K562 (cell line): ENCODE measurements around the gene DRAXIN. TPM values are rescaled to one million over a fixed set of nuclear protein-coding genes. Genes with fewer than 3 reads are reported as not detected.

Experiments used
- COPS2 ChIP-seq: fragments of 450-650 bp; conservative IDR thresholded peaks from 2 replicates; pipeline ENCODE4 v1.6.1; 2016; ENCODE audit warnings: mild to moderate bottlenecking, moderate library complexity
- CTBP1 ChIP-seq: fragments of 450-650 bp; IDR thresholded peaks from 2 replicates; pipeline ENCODE4 v1.6.1; 2016; ENCODE audit warnings: borderline replicate concordance
- DDX20 ChIP-seq: fragments of 450-650 bp; IDR thresholded peaks from 2 replicates; pipeline ENCODE4 v1.6.1; 2016; ENCODE audit warnings: missing genetic modification characterization, low read depth, mild to moderate bottlenecking, missing compliant biosample characterization, moderate library complexity
- HDAC1 ChIP-seq, 2 experiments: fragments of 450-650 bp; IDR thresholded peaks; 2 replicates each; pipeline ENCODE4 v1.6.1; 2016 to 2017; ENCODE audit warnings: inconsistent platforms in 1 of 2, mild to moderate bottlenecking in 1 of 2, moderate library complexity in 1 of 2
- MTA1 ChIP-seq: fragments of 450-650 bp; IDR thresholded peaks from 2 replicates; pipeline ENCODE4 v1.6.1; 2017; ENCODE audit warnings: borderline replicate concordance
- POLR3A ChIP-seq: IDR thresholded peaks from 2 replicates; pipeline ENCODE4 v1.6.1; 2011; ENCODE audit warnings: borderline replicate concordance, mild to moderate bottlenecking, moderate library complexity; ENCODE audit not compliant: insufficient read length, insufficient read depth; ENCODE audit errors: extremely low read depth
- PTRF ChIP-seq: fragments of 450-650 bp; IDR thresholded peaks from 2 replicates; pipeline ENCODE4 v1.6.1; 2016; ENCODE audit warnings: mild to moderate bottlenecking, missing genetic modification characterization, missing compliant biosample characterization
- TARDBP ChIP-seq: fragments of 450-650 bp; IDR thresholded peaks from 2 replicates; pipeline ENCODE4 v1.6.1; 2016
- WHSC1 ChIP-seq: IDR thresholded peaks from one replicate; pipeline ENCODE4 v1.6.1; 2012; ENCODE audit warnings: low read length, control low read depth, inconsistent platforms
- ZNF347 ChIP-seq: fragments of 450-650 bp; formaldehyde crosslinking; IDR thresholded peaks from 2 replicates; pipeline ENCODE4 v1.4.0; 2020; ENCODE audit warnings: low read depth, mild to moderate bottlenecking, moderate library complexity
- ZNF707 ChIP-seq: fragments of 250-450 bp; sonication (Bioruptor Pico); conservative IDR thresholded peaks from 2 replicates; pipeline ENCODE4 v1.8.0; 2022; ENCODE audit warnings: inconsistent platforms, mild to moderate bottlenecking, moderate library complexity
- ZNF785 ChIP-seq: fragments of 250-450 bp; sonication (Bioruptor Pico); IDR thresholded peaks from 2 replicates; pipeline ENCODE4 v1.4.0; 2020; ENCODE audit warnings: mild to moderate bottlenecking
- polyA plus RNA-seq, 8 experiments: library from polyadenylated mRNA; depleted of rRNA in 4 of 8; stranded (reverse) in 5 of 8; unstranded in 3 of 8; fragments of >200 nt; fragmentation: Nextera tagmentation in 2 of 8; fragmentation: Illumina TruSeq in 1 of 8; extraction: Ambion mirVana in 2 of 8; extraction: Trizol in 1 of 8; gene quantifications; 2 replicates each; pipeline versions ENCODE4 v1.2.1 to v1.2.3, GENCODE V29; 2011 to 2014; ENCODE audit warnings: inconsistent platforms in 1 of 8, missing spikeins in 1 of 8
- total RNA-seq, 7 experiments: library from RNA; depleted of rRNA in 6 of 7; stranded (reverse); fragments of >200 nt in 6 of 7; fragmentation: Illumina TruSeq in 2 of 7; extraction: Trizol in 2 of 7; gene quantifications; 2 replicates each; pipeline versions ENCODE4 v1.2.1 to v1.2.3, GENCODE V29; 2011 to 2021; ENCODE audit warnings: low replicate concordance in 1 of 7
- TF ChIP-seq, protein P1 (sequence below): fragments of 200-600 bp; sonication (generic); IDR thresholded peaks from one replicate; pipeline ENCODE4 v1.6.1; 2012; ENCODE audit warnings: mild to moderate bottlenecking, low read depth, low read length, inconsistent platforms
- TF ChIP-seq, protein P2 (sequence below): sonication (generic); formaldehyde crosslinking; IDR thresholded peaks from 2 replicates; pipeline ENCODE4 v1.5.0; 2020; ENCODE audit warnings: missing genetic modification reagents
- TF ChIP-seq, protein P3 (sequence below): fragments of 250-450 bp; sonication (Bioruptor Pico); IDR thresholded peaks from 2 replicates; pipeline ENCODE4 v1.4.0; 2020

The DRAXIN gene
- total and polyA plus RNA-seq, 9 of the 15 experiments (the other 6 are each of a cell fraction or from before 2014, with no cell fraction given) = 0.01 to 0.04 (median 0.01) TPM; not detected in 6

DNA sequence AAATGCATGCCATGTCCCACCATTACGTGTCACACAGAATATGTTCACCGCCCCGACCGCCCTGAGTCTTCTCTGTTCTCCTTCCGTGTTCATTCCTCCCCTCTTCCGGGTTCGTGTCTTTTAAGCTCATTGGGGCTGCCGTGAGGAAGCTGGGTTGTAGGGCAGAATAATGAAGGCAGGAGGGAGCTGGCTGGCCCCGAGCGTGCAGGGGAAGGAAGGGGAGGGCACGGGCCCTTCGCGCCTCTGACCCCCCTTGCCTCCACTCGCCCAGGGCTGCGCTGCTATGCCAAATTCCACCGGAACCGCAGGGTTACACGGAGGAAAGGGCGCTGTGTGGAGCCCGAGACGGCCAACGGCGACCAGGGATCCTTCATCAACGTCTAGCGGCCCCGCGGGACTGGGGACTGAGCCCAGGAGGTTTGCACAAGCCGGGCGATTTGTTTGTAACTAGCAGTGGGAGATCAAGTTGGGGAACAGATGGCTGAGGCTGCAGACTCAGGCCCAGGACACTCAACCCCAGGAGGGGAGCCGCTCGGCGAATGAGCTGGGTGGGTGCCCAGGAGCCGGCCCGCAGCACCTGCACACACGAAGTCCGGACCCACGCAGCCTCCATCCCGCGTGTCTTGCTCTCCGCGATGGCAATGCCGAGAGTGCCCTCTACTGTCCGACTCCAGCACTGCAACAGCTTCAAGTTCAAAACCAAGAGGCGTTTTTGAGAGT, 28.0 kb downstream of the DRAXIN start (continued):
- TF ChIP-seq, protein P1, sequence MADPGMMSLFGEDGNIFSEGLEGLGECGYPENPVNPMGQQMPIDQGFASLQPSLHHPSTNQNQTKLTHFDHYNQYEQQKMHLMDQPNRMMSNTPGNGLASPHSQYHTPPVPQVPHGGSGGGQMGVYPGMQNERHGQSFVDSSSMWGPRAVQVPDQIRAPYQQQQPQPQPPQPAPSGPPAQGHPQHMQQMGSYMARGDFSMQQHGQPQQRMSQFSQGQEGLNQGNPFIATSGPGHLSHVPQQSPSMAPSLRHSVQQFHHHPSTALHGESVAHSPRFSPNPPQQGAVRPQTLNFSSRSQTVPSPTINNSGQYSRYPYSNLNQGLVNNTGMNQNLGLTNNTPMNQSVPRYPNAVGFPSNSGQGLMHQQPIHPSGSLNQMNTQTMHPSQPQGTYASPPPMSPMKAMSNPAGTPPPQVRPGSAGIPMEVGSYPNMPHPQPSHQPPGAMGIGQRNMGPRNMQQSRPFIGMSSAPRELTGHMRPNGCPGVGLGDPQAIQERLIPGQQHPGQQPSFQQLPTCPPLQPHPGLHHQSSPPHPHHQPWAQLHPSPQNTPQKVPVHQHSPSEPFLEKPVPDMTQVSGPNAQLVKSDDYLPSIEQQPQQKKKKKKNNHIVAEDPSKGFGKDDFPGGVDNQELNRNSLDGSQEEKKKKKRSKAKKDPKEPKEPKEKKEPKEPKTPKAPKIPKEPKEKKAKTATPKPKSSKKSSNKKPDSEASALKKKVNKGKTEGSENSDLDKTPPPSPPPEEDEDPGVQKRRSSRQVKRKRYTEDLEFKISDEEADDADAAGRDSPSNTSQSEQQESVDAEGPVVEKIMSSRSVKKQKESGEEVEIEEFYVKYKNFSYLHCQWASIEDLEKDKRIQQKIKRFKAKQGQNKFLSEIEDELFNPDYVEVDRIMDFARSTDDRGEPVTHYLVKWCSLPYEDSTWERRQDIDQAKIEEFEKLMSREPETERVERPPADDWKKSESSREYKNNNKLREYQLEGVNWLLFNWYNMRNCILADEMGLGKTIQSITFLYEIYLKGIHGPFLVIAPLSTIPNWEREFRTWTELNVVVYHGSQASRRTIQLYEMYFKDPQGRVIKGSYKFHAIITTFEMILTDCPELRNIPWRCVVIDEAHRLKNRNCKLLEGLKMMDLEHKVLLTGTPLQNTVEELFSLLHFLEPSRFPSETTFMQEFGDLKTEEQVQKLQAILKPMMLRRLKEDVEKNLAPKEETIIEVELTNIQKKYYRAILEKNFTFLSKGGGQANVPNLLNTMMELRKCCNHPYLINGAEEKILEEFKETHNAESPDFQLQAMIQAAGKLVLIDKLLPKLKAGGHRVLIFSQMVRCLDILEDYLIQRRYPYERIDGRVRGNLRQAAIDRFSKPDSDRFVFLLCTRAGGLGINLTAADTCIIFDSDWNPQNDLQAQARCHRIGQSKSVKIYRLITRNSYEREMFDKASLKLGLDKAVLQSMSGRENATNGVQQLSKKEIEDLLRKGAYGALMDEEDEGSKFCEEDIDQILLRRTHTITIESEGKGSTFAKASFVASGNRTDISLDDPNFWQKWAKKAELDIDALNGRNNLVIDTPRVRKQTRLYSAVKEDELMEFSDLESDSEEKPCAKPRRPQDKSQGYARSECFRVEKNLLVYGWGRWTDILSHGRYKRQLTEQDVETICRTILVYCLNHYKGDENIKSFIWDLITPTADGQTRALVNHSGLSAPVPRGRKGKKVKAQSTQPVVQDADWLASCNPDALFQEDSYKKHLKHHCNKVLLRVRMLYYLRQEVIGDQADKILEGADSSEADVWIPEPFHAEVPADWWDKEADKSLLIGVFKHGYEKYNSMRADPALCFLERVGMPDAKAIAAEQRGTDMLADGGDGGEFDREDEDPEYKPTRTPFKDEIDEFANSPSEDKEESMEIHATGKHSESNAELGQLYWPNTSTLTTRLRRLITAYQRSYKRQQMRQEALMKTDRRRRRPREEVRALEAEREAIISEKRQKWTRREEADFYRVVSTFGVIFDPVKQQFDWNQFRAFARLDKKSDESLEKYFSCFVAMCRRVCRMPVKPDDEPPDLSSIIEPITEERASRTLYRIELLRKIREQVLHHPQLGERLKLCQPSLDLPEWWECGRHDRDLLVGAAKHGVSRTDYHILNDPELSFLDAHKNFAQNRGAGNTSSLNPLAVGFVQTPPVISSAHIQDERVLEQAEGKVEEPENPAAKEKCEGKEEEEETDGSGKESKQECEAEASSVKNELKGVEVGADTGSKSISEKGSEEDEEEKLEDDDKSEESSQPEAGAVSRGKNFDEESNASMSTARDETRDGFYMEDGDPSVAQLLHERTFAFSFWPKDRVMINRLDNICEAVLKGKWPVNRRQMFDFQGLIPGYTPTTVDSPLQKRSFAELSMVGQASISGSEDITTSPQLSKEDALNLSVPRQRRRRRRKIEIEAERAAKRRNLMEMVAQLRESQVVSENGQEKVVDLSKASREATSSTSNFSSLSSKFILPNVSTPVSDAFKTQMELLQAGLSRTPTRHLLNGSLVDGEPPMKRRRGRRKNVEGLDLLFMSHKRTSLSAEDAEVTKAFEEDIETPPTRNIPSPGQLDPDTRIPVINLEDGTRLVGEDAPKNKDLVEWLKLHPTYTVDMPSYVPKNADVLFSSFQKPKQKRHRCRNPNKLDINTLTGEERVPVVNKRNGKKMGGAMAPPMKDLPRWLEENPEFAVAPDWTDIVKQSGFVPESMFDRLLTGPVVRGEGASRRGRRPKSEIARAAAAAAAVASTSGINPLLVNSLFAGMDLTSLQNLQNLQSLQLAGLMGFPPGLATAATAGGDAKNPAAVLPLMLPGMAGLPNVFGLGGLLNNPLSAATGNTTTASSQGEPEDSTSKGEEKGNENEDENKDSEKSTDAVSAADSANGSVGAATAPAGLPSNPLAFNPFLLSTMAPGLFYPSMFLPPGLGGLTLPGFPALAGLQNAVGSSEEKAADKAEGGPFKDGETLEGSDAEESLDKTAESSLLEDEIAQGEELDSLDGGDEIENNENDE = no peak
- TF ChIP-seq, protein P2, sequence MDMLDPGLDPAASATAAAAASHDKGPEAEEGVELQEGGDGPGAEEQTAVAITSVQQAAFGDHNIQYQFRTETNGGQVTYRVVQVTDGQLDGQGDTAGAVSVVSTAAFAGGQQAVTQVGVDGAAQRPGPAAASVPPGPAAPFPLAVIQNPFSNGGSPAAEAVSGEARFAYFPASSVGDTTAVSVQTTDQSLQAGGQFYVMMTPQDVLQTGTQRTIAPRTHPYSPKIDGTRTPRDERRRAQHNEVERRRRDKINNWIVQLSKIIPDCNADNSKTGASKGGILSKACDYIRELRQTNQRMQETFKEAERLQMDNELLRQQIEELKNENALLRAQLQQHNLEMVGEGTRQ = no peak
- TF ChIP-seq DDX20 = no peak
- TF ChIP-seq WHSC1 = no peak
- no peak for TF ChIP-seq ZNF347
- peak; percentile 77 for TF ChIP-seq CTBP1
- TF ChIP-seq TARDBP = peak; percentile 64; the same call in 1 of the 2 replicates
- no peak for TF ChIP-seq ZNF785 (CRISPR knock-in tag)
- TF ChIP-seq ZNF707 (CRISPR knock-in tag) = no peak
- TF ChIP-seq MTA1 = no peak; the same call in 1 of the 2 replicates
- no peak for TF ChIP-seq POLR3A
- TF ChIP-seq, protein P3, sequence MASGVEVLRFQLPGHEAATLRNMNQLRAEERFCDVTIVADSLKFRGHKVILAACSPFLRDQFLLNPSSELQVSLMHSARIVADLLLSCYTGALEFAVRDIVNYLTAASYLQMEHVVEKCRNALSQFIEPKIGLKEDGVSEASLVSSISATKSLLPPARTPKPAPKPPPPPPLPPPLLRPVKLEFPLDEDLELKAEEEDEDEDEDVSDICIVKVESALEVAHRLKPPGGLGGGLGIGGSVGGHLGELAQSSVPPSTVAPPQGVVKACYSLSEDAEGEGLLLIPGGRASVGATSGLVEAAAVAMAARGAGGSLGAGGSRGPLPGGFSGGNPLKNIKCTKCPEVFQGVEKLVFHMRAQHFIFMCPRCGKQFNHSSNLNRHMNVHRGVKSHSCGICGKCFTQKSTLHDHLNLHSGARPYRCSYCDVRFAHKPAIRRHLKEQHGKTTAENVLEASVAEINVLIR (CRISPR knock-in tag) = no peak
- TF ChIP-seq COPS2 = no peak
- TF ChIP-seq HDAC1 (IDR thresholded peaks at IDR 0.05) = peak in 1 of 2 experiments; percentile 53; a peak in 1 of 4 replicates
- no peak for TF ChIP-seq PTRF (tag)
